HG03571 (cell line): ENCODE data around the gene FAM209B.
"Not testable (repeated sequence)": the region's sequence is repeated elsewhere in the genome, so short reads cannot be mapped to it uniquely, and the experiment has no call there.

Experiments
- ATAC-seq: cut with Tn5 transposase; IDR thresholded peaks from one replicate; pipeline ENCODE4 v1.9.1; 2021; ENCODE audit not compliant: unreplicated experiment

FAM209B gene

GRCh38 chr20:56532946-56533345 lies at the start of gene FAM209B:
FAM209B (plus strand) TSS chr20:56533246; CDS start chr20:56533342, 96 bp downstream.
- not testable (repeated sequence) for ATAC-seq

GRCh38 chr20:56483970-56484369 lies 49.1 kb upstream of the FAM209B start:
- ATAC-seq: no peak

- no peak for ATAC-seq
Observed at GRCh38 chr20:56487216-56487615, 45.8 kb upstream of the FAM209B start.

GRCh38 chr20:56488566-56488965 lies 44.5 kb upstream of the FAM209B start:
- ATAC-seq: no peak

GRCh38 chr20:56501116-56501515 lies 31.9 kb upstream of the FAM209B start:
- ATAC-seq: no peak

GRCh38 chr20:56503916-56504315 lies 29.1 kb upstream of the FAM209B start:
- ATAC-seq: no peak

GRCh38 chr20:56504373-56505005 lies 28.6 kb upstream of the FAM209B start:
- ATAC-seq: no peak

GRCh38 chr20:56506103-56506502 lies 26.9 kb upstream of the FAM209B start:
- ATAC-seq: no peak

GRCh38 chr20:56511926-56512325 lies 21.1 kb upstream of the FAM209B start:
- ATAC-seq: no peak

- no peak for ATAC-seq
Observed at GRCh38 chr20:56513161-56514150, 19.6 kb upstream of the FAM209B start.

GRCh38 chr20:56516631-56517030 lies 16.4 kb upstream of the FAM209B start:
- ATAC-seq: no peak

GRCh38 chr20:56517211-56517610 lies 15.8 kb upstream of the FAM209B start:
- ATAC-seq: no peak

GRCh38 chr20:56517641-56518040 lies 15.4 kb upstream of the FAM209B start:
- ATAC-seq: no peak

- no peak for ATAC-seq
Observed at GRCh38 chr20:56518126-56518525, 14.9 kb upstream of the FAM209B start.

GRCh38 chr20:56518721-56519398 lies 14.2 kb upstream of the FAM209B start:
- no peak for ATAC-seq

GRCh38 chr20:56519551-56519950 lies 13.5 kb upstream of the FAM209B start:
- ATAC-seq: no peak

- no peak for ATAC-seq
Observed at GRCh38 chr20:56520180-56520579, 12.9 kb upstream of the FAM209B start.

- ATAC-seq: not testable (repeated sequence)
Observed at GRCh38 chr20:56520746-56521354, 12.2 kb upstream of the FAM209B start.

- no peak for ATAC-seq
Observed at GRCh38 chr20:56522311-56522710, 10.7 kb upstream of the FAM209B start.

GRCh38 chr20:56524444-56524843 lies 8.6 kb upstream of the FAM209B start, which contains the start of gene FAM209A:
FAM209A (plus strand) TSS chr20:56524744; CDS start chr20:56524809, 65 bp downstream.
- ATAC-seq: not testable (repeated sequence)

- ATAC-seq: no peak
Observed at GRCh38 chr20:56527521-56527920, 5.5 kb upstream of the FAM209B start.
